Cardiac septum (tissue), 1 donor: ENCODE measurements around the gene STX8. TPM values are rescaled to one million over a fixed set of nuclear protein-coding genes. Genes with fewer than 3 reads are reported as not detected.

Experiments used
- DNase-seq: peaks from one replicate; pipeline ENCODE4 v3.0.0-alpha.2; 2020; ENCODE audit warnings: low spot score
- intact Hi-C: fragments of 100-400 bp; cut with DNase I; formaldehyde crosslinking; loops from one replicate; pipeline ENCODE4 v1.14.0; 2022
- total RNA-seq: library from RNA; stranded (reverse); fragmentation: NEBNext Ultra II Directional; extraction: Animal tissue kit (Norgen Biotek cat#: 25700); gene quantifications from one replicate; pipeline ENCODE4 v1.2.1, GENCODE V29; 2021
- donor health status: DM: no; HTN: no; CAD: no.

STX8 gene
- total RNA-seq, 1 donor from 2014 or later, result 53.0 TPM

GRCh38 chr17:9330611-9331271, 244.9 kb downstream of the STX8 start:
- DNase-seq, result no peak
- intact Hi-C loops, result no loop called here

DNA sequence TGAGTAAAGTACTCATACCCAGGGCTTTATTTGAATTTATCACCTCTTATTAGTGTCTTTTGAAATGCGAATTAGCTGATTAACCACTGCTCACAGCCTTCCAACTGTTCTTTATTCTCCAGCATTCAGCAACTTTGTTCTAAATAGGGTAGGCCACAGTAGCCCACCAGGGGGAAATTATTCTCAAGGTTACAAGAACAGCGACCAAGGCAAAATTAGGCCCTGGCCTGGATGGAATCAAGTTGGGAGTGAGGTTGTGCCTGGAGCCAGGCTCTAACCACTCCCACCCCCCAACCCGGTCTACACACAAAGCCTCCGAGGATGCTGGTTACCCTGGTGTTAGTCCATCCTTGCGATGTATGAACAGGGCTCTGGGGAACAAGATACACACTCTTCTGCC, 245.5 kb downstream of the STX8 start:
- intact Hi-C loops, result no loop called here
- DNase-seq, result no peak

- intact Hi-C loops, result no loop called here
- DNase-seq, result no peak
Observed at GRCh38 chr17:9329251-9329921, 246.2 kb downstream of the STX8 start.

DNA sequence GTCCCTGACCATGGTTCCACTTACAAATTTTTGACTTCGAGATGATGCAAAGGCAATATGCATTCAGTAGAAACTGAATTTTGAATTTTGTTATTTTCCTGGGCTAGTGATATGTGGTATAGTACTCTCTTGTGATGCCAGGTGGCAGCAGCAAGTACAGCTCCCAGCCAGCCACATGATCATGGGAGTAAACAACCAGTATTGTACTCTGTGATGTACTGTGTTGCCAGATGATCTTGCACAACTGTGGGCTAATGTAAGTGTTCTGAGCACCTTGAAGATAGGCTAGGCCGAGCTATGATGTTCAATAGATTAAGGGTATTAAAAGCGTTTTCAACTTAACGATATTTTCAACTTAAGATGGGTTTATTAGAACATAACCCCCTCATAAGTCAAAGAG, 250.8 kb downstream of the STX8 start:
- intact Hi-C loops, result no loop called here
- no peak for DNase-seq

DNA sequence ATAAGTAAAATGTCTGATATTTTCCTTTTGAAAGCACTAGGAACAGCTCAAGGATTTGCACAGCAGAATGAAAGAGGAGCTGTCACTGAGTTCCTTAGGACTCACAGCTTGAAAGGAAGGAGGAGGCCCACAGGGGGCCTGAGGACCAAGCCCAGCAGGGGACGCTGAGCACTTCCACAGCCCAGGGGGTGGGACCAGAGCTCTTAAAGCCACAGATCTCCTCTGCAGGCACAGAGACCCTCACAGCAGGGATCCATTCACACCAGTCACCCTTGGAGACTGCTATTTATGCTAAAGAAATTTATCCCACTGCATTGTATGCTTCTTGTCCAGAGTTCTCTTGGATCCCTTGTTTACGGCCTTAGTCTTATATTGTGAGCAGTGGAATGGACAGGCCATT, 253.3 kb downstream of the STX8 start:
- intact Hi-C loops, result no loop called here
- DNase-seq, result no peak

DNA sequence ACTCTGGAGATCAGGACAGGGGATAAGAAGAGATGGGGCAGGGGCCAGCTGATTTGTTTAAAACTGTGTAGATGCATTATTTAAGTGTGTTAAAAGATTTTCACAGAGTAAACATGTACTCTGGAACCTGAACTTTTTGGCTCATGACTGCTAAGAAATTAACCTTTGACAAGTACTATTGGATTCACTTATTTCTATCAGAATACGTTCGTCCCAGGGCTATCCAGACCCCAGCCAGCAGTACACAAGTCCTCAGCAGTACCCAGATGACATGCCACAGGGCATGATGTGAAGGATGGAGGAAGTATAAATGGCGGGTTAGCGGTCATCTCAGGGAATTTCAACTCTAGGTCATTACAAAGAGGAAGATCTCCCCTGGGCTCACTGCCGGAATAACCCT, 253.7 kb downstream of the STX8 start:
- no peak for DNase-seq
- intact Hi-C loops, result no loop called here

DNA sequence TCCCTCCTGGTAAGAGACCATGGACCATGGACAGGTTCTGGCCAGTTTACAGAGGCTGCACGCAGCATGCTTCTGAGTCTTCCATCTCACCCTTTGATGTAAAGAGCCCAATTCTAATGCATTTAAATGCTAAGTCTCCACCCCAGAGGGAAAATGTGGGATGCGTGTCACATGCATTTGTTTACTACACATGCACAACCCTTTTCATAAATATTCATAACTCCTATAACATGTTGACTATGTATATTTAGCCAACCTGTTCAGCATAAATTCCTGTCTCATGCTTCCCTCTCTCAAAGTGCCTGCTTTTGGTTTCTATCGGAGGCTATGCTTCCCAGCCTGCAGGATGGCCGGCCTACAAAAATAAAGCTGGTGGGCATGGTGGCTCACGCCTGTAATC, 260.3 kb downstream of the STX8 start:
- intact Hi-C loops, result no loop called here
- DNase-seq, result no peak

GRCh38 chr17:9313346-9313745, 262.3 kb downstream of the STX8 start:
- intact Hi-C loops, result no loop called here
- DNase-seq, result no peak

- intact Hi-C loops, result no loop called here
- DNase-seq, result no peak
Observed at GRCh38 chr17:9309216-9309615, 266.4 kb downstream of the STX8 start.

DNA sequence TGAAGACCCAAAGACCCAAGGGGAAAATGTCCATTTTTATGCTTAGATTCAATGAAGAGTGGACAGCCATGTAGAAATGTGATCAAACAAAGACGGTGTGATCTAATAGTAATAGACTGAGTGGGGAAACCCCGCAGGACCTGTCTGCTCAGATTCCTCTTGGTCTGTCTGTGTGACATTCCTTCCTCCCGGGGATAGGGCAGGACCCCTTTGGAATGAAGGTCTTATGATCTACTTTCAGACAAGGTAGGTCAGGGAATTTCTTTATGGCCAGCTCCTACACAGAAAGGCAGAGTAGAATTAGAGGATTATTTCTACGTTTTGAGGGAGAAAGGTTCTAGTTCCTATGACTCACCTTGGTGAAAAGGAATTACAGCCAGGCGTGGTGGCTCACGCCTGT, 267.6 kb downstream of the STX8 start:
- no peak for DNase-seq
- intact Hi-C loops, result no loop called here

- DNase-seq, result no peak
- intact Hi-C loops, result no loop called here
Observed at GRCh38 chr17:9307313-9307998, 268.2 kb downstream of the STX8 start.

DNA sequence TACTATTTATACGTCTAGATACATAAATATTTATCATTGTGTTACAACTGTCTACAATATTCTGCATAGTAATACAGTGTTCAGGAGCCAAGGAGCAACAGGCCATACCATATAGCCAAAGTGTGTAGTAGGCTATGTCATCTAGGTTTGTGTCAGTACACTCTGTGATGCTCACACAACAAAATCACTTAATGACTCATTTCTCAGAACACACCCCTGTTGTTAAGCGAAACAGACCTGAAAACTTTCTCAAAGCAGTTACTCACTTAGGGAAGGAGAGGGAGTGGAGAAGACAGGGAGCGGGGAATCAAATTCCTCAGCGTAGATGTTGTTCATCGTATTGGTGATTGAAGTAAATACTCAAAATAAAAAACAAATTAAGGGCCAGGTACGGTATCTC, 269.5 kb downstream of the STX8 start:
- intact Hi-C loops, result no loop called here
- no peak for DNase-seq

GRCh38 chr17:9299695-9300094, 275.9 kb downstream of the STX8 start:
- intact Hi-C loops, result loop anchor here (10.0 kb wide), 2 partner anchors 185 to 225 kb away; no protein-coding TSS in a partner anchor
- DNase-seq, result no peak

DNA sequence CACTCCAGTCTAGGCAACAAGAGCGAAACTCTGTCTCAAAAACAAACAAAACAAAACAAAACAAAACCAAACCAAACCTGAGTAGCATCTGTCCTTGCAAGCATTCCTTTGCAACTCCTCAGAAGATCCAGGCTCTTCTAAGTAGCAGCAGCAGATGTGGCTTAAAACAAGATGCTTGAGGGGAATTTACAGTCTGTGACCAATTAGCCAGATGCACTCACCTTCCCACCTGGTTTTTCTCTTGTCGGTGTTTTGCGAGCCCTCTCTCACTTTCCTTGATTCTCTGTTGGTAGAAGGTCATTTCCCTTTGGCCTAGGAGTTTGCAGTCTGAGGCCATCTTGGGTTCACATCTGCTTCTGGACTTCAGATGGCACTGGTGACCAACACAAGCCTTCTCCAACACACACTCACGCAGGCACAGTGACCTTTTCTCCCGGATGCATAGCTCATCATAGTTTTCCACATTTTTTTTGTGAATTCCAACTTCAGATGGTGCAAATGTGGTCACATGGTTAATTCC, 276.8 kb downstream of the STX8 start:
- DNase-seq, result no peak
- intact Hi-C loops, result loop anchor here (1.0 to 10.0 kb wide), 3 partner anchors 32 to 226 kb away; no protein-coding TSS in a partner anchor

DNA sequence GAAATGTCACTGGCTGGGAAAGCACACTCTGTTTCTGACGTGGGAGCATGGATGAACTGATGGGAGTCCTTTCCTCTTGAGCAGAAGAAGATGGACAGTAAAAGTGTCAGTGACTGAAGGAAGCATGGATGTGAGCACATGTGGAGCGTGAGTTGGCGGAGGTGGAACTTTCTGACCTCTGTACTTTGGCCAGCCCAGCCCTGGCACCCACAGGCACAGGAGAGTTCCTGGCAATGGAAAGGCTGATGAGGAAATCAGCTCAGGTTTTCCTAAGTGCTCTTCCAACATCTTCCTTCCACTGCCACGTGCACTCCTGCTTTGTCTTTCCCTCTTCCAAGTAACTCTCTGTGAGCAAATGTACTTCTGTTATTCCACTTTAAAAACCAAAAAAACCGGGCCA, 277.5 kb downstream of the STX8 start:
- DNase-seq, result no peak
- intact Hi-C loops, result loop anchor here (1.0 to 10.0 kb wide), 3 partner anchors 31 to 227 kb away; no protein-coding TSS in a partner anchor

DNA sequence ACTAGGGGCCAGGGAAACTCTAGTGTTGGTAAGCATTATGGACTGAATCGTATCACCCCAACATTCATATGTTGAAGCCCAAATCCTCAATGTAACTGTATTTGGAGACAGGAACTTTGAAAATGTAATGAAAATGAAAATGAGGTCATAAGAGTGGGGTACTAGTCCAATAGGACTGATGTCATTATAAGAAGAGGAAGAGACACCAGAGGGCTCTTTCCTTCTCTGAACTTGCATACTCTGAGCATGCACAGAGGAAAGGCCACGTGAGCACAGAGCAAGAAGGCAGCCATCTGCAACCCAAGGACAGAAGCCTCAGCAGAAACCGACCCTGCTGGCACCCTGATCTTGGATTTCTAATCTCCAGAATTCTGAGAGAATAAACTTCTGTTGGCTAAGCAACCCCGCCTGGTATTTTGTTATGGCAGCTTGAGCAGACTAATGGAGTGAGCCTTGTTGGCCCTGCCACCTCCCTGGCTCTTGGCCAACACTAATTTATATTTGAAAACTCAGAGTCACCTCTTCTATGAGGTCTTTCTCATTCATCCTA, 280.9 kb downstream of the STX8 start:
- intact Hi-C loops, result loop anchor here (5.0 to 10.0 kb wide), 3 partner anchors 180 to 302 kb away; no protein-coding TSS in a partner anchor
- DNase-seq, result no peak

DNA sequence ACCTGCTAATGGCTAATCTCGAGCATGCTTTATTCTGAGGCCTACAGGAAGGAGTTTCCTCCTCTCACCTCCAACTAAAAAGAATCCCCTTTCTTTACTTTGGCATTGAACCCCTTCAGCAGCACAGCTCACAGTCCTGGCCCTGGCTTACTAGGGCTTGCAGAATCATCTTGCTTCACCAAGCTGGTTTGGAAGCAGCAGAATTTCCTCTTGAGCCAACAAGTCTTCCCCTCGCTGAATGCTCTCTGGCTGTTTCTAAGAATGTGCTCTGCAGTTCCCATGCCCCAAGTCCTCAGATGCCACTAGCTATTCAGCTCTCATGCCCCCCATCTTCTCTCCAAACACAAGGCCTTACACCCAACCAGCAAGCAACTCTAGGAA, 283.1 kb downstream of the STX8 start:
- intact Hi-C loops, result loop anchor here (5.0 to 10.0 kb wide), 3 partner anchors 178 to 300 kb away; no protein-coding TSS in a partner anchor

GRCh38 chr17:9291912-9292560, 283.6 kb downstream of the STX8 start:
- no peak for DNase-seq
- intact Hi-C loops, result loop anchor here (5.0 to 10.0 kb wide), 3 partner anchors 177 to 300 kb away; no protein-coding TSS in a partner anchor

More for the DNA sequence above, 283.1 kb downstream of the STX8 start:
- no peak for DNase-seq

GRCh38 chr17:9290226-9290613, 285.4 kb downstream of the STX8 start:
- intact Hi-C loops, result loop anchor here (5.0 to 10.0 kb wide), 3 partner anchors 175 to 298 kb away; no protein-coding TSS in a partner anchor
- DNase-seq, result no peak
